ENCODE results near the gene ATP6V1B1. TPM values are rescaled to one million over a fixed set of nuclear protein-coding genes. Genes with fewer than 3 reads are reported as not detected.
"Not testable (repeated sequence)": the region's sequence is repeated elsewhere in the genome, so short reads cannot be mapped to it uniquely, and the experiment has no call there.

The ATP6V1B1 gene
- total RNA-seq, 1 experiment from 2014 or later: not detected

GRCh38 chr2:71004857-71005256, 69.2 kb downstream of the ATP6V1B1 start:
- Histone ChIP-seq H3K27me3 (replicated peaks) (no peaks in the 10 kb centered on the region), H3K4me1 (replicated peaks) (peaks cover 6% of the 10 kb centered on the region), H3K9me3 (replicated peaks) (no peaks in the 10 kb centered on the region), H3K27ac (no peak overlapping the region), H3K36me3 (no peaks in the 10 kb centered on the region), H3K4me3 (no peak overlapping the region)
- no peak for DNase-seq (ENCODE audit: low read depth in 1 of 2, low spot score in 2 of 2)

- Histone ChIP-seq H3K36me3 (no peaks in the 10 kb centered on the region), H3K9me3 (replicated peaks) (no peaks in the 10 kb centered on the region), H3K27ac (no peak overlapping the region), H3K4me1 (replicated peaks) (peaks cover 6% of the 10 kb centered on the region), H3K4me3 (no peak overlapping the region), H3K27me3 (replicated peaks) (no peaks in the 10 kb centered on the region)
- no peak for DNase-seq (ENCODE audit: low read depth in 1 of 2, low spot score in 2 of 2)
These were observed 69.8 kb downstream of the ATP6V1B1 start for GRCh38 chr2:71005271-71006202.

GRCh38 chr2:71006323-71006722, 70.6 kb downstream of the ATP6V1B1 start:
- H3K36me3 ChIP-seq: no peaks in the 10 kb centered on the region
- H3K4me3 ChIP-seq: no peak overlapping the region
- H3K27ac ChIP-seq: no peak overlapping the region
- H3K27me3 ChIP-seq (replicated peaks): no peaks in the 10 kb centered on the region
- H3K9me3 ChIP-seq (replicated peaks): no peaks in the 10 kb centered on the region
- no peak for DNase-seq (ENCODE audit: low read depth in 1 of 2, low spot score in 2 of 2)
- H3K4me1 ChIP-seq (replicated peaks): peaks cover under 1% of the 10 kb centered on the region

- Histone ChIP-seq H3K9me3 (replicated peaks) (no peaks in the 10 kb centered on the region), H3K27ac (no peak overlapping the region), H3K36me3 (no peaks in the 10 kb centered on the region), H3K4me1 (replicated peaks) (no peaks in the 10 kb centered on the region), H3K27me3 (replicated peaks) (no peaks in the 10 kb centered on the region), H3K4me3 (no peak overlapping the region)
- DNase-seq (ENCODE audit: low read depth in 1 of 2, low spot score in 2 of 2): no peak
These were observed 71.5 kb downstream of the ATP6V1B1 start for GRCh38 chr2:71006955-71007799.

- H3K27ac ChIP-seq: no peak overlapping the region
- H3K9me3 ChIP-seq (replicated peaks): no peaks in the 10 kb centered on the region
- no peaks in the 10 kb centered on the region for H3K4me1 ChIP-seq (replicated peaks)
- H3K27me3 ChIP-seq (replicated peaks): no peaks in the 10 kb centered on the region
- no peak overlapping the region for H3K4me3 ChIP-seq
- H3K36me3 ChIP-seq: no peaks in the 10 kb centered on the region
- DNase-seq (ENCODE audit: low read depth in 1 of 2, low spot score in 2 of 2): no peak
These were observed 72.6 kb downstream of the ATP6V1B1 start for GRCh38 chr2:71008342-71008741.

- not testable (repeated sequence) for H3K9me3 ChIP-seq (replicated peaks); H3K27ac ChIP-seq
These were observed 76.1 kb downstream of the ATP6V1B1 start for GRCh38 chr2:71011786-71012185.

More at GRCh38 chr2:71011786-71012185, 76.1 kb downstream of the ATP6V1B1 start:
- H3K36me3 ChIP-seq; H3K27me3 ChIP-seq (replicated peaks); H3K4me1 ChIP-seq (replicated peaks); H3K4me3 ChIP-seq; DNase-seq (ENCODE audit: low read depth in 1 of 2, low spot score in 2 of 2): not testable (repeated sequence)

Other genes starting within 250 kb of the ATP6V1B1 start
- gene ADD2, start 167.7 kb upstream of the ATP6V1B1 start, total RNA-seq (2014; rRNA removed; shearing (Covaris generic)): not detected in 2 replicates
- not detected in 2 replicates for gene FIGLA, start 145.3 kb upstream of the ATP6V1B1 start, total RNA-seq (2014; rRNA removed; shearing (Covaris generic))
- gene CLEC4F, start 115.3 kb upstream of the ATP6V1B1 start, total RNA-seq (2014; rRNA removed; shearing (Covaris generic)): not detected in 2 replicates
- gene CD207, start 100.1 kb upstream of the ATP6V1B1 start, total RNA-seq (2014; rRNA removed; shearing (Covaris generic)): not detected in 2 replicates
- not detected in 2 replicates for gene VAX2, start 35.3 kb upstream of the ATP6V1B1 start, total RNA-seq (2014; rRNA removed; shearing (Covaris generic))
- not detected in 2 replicates for gene ANKRD53, start 42.7 kb downstream of the ATP6V1B1 start, total RNA-seq (2014; rRNA removed; shearing (Covaris generic))
- 19.1 and 50.5 TPM in 2 replicates for gene TEX261, start 59.0 kb downstream of the ATP6V1B1 start, total RNA-seq (2014; rRNA removed; shearing (Covaris generic))
- 35.8 and 48.0 TPM in 2 replicates for gene NAGK, start 132.7 kb downstream of the ATP6V1B1 start, total RNA-seq (2014; rRNA removed; shearing (Covaris generic))
- 6.2 and 9.6 TPM in 2 replicates for gene MCEE, start 194.3 kb downstream of the ATP6V1B1 start, total RNA-seq (2014; rRNA removed; shearing (Covaris generic))
- 30.2 and 44.1 TPM in 2 replicates for gene MPHOSPH10, start 194.7 kb downstream of the ATP6V1B1 start, total RNA-seq (2014; rRNA removed; shearing (Covaris generic))

Data from SJSA1 (cell line).